GM12874 (cell line): ENCODE measurements around the gene ADCK1.

Source experiments
- TF ChIP-seq, protein P1 (sequence below): IDR thresholded peaks from 2 replicates; pipeline ENCODE4 v1.5.1; 2011; ENCODE audit warnings: low read depth, mild to moderate bottlenecking, control low read depth, low read length, moderate library complexity; ENCODE audit not compliant: insufficient read depth

The ADCK1 gene

GRCh38 chr14:77883131-77883846 lies 83.4 kb downstream of the ADCK1 start:
- TF ChIP-seq, protein P1, sequence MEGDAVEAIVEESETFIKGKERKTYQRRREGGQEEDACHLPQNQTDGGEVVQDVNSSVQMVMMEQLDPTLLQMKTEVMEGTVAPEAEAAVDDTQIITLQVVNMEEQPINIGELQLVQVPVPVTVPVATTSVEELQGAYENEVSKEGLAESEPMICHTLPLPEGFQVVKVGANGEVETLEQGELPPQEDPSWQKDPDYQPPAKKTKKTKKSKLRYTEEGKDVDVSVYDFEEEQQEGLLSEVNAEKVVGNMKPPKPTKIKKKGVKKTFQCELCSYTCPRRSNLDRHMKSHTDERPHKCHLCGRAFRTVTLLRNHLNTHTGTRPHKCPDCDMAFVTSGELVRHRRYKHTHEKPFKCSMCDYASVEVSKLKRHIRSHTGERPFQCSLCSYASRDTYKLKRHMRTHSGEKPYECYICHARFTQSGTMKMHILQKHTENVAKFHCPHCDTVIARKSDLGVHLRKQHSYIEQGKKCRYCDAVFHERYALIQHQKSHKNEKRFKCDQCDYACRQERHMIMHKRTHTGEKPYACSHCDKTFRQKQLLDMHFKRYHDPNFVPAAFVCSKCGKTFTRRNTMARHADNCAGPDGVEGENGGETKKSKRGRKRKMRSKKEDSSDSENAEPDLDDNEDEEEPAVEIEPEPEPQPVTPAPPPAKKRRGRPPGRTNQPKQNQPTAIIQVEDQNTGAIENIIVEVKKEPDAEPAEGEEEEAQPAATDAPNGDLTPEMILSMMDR, result no peak

GRCh38 chr14:77883847-77884238 lies 83.9 kb downstream of the ADCK1 start:
- TF ChIP-seq, protein P1, result no peak

DNA sequence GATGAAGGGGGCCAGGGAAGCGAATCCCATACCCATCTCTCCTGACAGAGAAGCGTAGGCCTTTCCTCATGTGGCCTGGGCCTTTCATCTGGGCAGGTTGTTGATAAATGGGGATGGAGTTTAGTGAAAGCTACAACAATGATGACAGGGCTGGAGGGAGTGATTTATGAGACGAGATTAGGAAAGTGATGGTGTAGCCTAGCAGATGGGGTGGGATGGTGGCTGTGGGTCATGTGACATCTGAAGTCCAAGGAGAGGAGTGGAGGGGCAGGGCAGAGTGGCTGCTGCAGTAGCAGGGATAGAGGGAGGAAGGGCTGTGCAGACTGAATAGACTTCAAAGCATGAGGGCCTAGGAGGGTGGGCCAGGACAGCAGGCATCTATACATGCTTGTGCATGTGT lies 85.5 kb downstream of the ADCK1 start:
- TF ChIP-seq, protein P1, result no peak

- TF ChIP-seq, protein P1, result no peak
Measured at GRCh38 chr14:77886010-77886409, 86.1 kb downstream of the ADCK1 start.

DNA sequence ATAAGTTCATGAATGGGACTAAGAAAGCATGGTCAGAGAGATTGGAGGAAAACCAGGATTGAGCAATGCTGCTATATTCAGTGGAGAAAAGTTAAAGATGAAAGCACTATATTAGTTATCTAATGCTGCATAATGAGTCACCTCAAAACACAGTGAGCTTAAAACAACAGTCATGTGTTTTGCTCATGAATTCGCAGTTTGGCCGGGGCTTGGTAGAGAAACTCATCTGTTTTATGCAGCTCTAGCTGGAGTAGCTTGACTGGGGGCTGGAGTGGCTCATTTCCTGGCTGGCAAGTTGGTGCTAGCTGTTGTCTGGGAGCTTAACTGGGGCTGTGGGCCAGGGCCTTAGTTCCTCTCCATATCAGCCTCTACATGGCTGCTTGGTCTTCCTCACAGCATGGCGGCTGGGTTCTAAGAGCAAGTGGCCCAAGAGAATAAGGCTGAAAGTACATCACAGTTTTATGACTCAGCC lies 90.1 kb downstream of the ADCK1 start:
- TF ChIP-seq, protein P1, result no peak

GRCh38 chr14:77890873-77891272 lies 91.0 kb downstream of the ADCK1 start:
- TF ChIP-seq, protein P1, result no peak

GRCh38 chr14:77892381-77892871 lies 92.5 kb downstream of the ADCK1 start:
- TF ChIP-seq, protein P1, result no peak
